ELF-1 (cell line): ENCODE data around the gene FOXS1.
"Not testable (repeated sequence)": the region's sequence is repeated elsewhere in the genome, so short reads cannot be mapped to it uniquely, and the experiment has no call there.

Experiments
- DNase-seq: peaks from one replicate; pipeline ENCODE4 v3.0.0-alpha.2; 2016; ENCODE audit warnings: low read depth, low spot score

Gene FOXS1

DNA sequence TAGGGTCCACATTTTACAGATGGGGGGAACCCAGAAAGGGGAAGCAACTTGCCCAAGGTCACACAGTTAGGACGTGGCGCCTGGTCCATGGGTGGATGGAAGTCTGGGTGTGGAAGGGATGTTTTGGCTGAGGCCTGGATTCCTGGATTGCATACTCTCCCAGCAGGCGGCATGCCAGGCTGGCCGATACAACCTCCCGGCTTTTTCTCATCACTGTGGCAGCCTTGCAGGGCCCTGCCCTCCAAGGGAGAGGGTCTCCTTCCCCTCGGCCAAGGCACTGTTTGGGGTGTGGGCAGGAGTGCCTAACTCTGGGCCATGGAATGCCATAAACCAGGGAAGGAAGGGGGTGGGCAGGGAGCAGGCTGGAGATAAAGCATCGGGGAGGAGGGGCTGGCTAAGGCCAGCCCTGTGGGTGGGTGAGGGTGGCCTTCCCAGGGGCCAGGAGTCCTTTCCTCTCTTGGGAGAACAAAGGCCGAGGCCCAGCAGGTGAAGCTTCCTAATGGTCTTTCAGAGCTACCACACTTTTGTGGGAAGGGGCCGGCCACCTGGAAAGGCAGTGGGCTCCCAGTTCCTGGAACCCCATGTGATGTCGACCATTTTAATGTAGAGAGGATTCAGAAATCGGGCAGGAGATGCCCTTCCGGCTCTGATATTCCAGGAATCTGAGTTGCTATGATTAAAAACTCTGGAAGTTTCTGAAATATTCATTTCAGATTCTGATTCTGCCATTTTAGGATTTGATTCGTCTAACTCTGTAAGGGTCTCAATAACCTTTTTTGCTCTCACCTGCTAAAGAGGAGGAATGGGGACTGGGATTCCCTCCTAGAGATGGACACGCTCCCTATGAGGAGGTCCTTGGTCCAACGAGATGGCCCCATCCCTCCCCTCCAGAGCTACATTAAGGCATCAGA is 4.2 kb downstream of the FOXS1 start:
- no peak for DNase-seq

DNA sequence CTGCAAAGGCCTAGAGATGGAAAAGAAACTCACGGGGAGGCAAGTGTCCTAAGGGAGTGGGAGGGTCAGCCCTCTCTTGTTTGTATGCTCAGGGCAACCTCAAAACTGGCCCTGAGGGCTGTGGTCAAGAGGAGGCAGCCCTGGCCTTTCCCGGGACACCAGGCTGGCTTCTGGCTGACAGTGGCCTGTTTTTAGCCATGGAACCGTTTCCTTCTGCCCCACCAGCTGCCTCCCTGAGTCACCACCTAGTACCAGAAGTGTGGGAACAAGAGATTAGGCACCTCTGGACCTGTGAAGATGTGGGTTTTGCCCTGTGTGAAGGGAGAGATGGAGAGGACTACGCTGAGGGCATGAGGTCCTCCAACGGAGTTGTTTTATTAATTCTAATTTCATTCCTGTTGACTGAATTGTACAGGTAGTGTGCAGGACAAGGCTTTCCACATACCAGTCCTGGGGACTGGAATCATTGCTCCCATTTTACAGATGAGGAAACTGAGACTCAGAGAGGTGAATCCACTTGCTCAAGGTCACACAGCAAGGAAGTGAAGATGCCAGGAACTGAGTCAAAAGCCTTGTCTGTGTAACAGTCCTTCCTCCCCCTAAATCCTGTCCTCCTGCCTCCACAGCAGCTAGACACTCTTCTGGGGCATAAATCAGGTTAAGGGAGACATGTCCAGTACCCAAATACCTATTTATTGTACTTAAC is 5.5 kb downstream of the FOXS1 start:
- no peak for DNase-seq

DNA sequence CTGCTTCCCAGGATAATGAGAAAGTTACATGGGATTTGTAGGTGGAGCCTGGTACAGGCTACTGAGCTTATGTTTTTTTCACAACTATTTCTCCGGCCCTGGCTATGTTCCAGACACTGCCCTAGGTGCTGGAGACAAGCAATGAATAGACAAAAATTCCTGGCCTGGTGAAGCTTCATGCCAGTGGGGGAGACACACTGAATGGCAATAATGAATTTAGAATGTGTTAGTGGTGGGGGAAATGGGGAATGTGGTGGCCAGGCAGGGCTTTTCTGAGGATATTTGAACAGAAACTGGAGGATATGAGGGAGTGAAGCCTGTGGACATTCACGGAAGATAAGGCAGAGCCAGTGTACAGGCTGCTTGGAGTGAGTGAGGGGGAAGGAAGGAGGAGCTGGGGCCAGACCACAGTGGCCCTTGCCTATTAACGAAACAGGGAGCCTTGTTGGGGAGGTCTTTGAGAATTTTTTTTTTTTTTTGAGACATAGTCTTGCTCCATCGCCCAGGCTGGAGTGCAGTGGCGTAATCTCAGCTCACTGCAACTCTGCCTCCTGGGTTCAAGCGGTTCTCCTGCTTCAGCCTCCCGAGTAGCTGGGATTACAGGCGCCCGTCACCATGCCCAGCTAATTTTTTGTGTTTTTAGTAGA is 6.6 kb downstream of the FOXS1 start:
- DNase-seq = no peak

DNA sequence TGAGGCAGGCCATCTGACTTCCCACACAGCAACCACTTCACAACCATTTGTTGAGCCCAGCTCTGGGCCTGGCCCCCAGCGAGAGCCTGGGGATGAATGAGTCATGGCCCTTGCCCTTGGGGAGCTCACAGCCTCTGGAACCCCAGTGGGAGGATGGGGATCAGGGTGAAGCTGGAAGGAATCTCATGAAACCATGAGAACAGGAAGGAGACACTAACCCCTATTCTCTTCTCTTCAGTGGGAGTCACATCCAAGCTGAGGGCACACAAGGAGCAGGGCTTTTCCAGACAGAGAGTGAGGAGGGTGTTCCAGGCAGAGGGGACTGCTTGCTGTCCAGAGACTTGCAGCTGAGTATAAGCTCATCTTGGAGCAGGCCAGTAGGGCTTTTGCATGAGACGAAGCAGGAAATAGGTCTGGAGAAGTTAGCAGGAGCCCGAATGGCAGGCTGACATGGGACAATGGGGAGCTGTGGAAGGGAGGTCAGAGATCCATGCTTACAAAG is 7.5 kb downstream of the FOXS1 start:
- peak; percentile 24 for DNase-seq

DNA sequence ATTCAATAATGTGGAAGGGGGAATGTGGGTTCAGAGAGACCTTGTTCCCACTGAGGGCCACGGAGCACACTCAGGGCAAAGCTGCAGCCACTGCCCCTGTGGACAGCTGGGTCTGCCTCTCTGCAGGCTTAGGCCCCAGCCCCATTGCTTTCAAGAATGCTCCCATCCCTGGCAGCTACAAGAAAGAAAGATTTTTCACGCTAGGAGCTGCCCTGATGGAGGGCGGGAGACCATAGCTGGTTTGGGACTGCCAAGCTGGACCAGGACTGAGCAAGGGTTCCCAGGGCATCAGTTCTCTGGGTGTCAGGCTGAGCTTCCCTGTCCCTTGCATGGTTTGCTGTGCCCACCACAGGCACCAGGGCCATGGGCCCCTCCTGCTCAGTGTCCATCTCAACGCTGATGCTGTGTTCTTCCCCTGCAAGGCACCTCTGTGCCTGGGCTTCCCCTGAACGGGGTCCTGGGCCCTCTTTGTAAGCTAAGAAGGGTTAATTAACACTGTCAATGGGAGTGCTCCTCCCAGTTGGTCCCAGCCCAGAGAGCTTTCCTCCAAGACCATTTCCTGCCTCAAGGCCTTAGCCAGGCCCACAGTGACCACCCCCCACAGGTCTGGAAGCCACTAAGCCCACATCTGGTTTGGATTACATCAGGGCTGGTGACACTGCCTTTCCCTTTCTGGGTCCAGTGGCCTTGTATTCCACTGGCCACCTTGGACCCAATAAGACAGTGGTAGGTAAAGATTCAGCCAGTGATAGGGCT is 8.4 kb downstream of the FOXS1 start:
- DNase-seq = peak; percentile 27

DNA sequence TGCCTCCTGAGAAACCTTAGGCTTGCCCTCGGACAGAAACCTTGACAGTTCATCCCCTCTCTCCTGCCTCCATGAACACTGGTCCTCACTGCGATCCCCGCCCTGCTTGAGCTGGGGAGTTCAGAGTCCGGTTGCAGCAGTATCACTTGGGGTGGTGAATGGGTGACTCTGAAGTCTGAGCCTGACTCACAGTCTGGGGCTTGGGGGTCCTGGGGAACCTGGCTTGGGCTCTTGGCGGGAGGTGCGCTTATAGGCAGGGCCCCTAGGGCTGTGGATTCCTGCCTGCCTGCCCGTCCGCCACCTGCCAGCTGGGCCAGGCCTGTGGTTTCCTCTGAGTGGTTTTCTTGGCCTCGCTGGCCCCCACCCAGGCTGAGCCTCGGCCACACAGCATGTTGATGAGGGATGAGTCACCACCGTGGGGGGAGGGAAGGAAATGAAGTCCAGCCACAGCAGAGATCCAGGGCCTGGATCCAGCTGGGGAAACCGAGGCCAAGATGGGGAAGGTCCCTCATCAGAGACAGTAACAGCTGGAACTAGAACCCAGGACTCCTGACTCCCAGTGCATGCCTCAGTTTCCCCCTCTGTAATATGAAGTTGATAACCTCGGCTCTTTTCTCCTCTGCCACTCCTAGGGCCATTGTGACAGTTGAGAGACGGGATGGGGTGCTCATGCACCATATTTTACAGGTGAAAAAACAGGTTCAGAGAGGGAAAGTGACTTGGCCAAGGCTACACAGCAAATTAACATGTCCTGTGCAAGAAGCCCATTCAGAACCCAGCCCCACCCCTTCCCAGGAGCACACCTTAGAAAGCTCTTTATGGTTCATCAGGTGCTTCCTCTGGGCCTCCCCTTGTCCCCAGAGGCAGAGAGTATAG is 9.2 kb downstream of the FOXS1 start:
- DNase-seq = peak; percentile 52

DNA sequence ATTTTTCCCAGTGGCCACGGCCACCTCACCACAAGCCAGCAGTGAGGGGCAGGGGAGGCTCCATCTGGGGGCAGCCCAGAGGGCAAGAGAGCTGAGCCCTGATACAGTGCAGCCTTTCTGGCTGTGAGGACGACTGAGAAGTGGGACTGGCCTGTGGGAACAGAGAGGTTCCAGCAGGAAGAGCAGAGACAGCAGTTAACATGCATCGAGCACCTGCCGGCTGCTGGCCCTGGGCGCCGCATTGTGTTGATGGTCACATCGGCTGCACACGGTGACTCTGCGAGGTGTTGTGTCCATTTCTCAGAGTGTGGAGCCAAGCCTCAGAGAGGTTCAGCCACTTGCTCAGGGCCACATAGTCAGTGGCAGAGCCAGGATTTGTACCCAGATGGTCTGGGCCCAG is 9.8 kb downstream of the FOXS1 start:
- no peak for DNase-seq

DNA sequence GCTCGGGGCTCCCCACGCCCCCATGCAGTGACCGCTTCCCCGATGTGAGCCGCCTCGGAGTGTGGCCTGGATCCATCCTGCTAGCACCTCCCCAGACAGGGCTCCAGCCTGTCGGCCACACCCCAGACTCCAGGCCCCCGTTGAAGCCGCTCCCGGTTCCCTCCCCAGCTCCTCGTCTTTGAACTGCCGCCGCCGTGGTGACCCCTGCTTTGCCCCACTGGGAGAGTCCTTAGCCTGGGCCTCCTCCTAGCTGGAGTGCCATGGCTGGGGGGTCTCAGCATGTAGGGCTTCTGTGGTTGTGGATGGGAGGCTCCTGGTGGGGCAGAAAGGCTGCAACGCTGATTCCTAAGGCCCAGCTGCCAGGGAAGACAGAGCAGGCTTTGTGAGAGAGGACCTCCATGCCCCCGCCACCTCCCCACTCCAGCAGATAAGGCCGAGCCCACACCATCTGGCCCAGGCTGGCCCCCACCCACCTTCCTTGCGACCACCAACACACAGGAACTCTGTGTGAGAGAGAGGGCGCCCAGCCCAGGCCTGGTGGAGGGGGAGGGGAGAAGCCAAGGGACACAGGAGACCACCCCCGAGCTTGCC is 11.4 kb downstream of the FOXS1 start:
- no peak for DNase-seq

DNA sequence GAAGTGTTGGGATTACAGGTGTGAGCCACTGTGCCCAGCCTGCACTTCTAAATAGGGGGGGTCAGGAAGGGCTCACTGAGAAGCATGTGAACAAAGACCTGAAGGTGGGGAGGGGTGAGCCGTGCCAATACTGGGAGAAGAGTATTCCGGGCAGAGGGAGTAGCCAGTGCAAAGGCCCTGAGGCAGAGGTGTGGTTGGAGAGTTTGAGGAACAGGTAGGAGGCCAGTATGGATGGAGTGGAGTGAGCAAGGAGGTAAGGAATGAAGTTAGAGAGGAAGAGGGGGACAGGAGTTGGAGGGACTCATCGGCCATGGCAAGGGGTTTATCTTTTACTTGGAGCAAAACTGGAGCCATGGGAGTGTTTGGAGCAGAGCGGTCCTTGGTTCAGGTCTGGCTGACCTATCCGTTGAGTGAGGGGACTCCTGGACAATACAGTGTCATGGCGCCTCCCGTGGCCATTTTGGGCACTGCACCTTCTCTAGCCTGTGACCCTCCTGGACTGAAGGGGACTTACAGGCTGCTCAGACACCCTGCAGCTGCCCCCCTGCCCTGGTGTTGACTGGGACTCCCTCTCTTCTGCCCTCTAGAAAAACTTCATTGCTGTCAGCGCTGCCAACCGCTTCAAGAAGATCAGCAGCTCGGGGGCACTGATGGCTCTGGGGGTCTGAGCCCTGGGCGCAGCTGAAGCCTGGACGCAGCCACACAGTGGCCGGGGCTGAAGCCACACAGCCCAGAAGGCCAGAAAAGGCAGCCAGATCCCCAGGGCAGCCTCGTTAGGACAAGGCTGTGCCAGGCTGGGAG is 12.1 kb downstream of the FOXS1 start:
- DNase-seq = peak; percentile 94

DNA sequence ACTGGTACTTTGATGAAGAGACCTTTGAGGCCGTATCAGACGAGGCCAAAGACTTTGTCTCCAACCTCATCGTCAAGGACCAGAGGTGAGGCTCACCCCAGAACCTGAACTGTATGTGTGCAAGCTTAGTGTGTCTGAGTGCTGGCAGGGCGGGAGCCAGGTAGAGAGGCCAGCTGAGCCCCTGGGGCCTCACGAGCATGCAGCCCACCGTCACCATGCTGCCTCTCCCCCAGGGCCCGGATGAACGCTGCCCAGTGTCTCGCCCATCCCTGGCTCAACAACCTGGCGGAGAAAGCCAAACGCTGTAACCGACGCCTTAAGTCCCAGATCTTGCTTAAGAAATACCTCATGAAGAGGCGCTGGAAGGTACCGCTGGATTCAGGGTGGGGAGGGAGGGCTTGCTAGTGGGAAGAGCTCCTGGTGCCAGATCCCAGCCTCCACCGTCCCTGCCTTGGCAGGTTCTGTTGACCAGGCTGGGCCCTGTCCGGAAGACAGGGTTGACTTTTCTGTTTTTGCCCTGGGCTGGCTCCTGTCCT is 13.6 kb downstream of the FOXS1 start:
- DNase-seq = no peak

DNA sequence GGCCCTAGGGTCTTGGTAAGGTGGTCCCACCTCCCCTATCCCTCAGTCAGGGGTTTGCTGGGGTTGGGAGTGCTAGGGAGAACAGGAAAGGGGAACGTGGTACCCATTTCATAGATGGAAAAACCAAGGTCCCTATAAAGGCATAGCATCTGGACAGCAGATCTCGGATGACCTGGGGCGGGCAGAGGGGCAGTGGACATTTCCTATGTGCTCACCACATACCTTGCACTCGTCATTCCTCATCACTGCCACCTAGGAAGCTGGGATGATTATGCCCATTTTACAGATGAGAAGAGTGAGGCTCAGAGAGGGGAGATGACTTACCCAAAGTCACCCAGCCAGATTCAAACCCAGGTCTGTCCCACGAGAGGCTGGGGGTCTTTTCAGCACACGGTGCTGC is 14.2 kb downstream of the FOXS1 start:
- no peak for DNase-seq

DNA sequence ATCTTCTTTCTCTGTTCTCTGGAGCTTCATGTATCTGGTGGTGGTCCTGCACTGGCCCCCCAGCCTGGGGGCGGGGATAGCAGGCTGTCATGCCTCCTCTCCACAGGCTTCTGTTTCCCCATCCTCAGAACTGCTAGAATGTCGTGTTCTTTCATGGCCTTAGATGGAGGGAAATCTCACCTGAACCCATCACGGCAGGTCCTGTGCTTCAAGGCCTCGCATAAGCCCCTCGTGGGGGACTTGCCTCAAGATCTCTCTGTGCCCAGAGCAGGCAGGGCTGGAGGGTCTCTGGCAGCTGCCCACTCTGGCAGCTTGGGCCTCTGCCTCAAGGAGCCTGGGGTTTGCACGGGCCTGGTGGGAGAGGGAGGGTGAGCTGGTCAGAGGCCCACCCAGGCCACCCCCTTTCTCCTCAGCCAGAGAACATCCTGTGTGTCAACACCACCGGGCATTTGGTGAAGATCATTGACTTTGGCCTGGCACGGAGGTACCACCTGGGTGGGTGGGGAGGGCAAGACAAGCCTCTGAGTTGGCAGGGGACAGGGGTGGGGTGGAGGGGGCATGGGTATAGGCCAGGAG is 14.9 kb downstream of the FOXS1 start:
- no peak for DNase-seq

DNA sequence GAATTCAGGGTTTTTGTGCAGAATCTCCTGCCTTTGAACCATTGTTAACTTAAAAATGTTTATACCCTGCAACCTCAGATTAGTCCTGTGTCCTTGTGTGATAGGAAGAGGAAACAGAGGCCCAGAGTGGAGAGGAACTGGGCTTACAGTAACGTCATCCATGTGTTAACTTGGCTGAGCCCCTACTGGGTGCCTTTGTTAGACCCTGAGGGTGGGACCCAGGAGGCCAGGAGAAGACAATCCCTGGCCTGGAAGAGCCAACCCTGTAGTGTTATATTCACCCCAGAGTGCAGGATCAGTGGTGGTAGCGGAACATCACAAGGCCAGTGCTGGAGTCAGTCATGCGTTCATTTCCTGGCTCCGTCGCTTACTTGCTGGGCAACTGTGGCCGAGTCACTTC is 15.7 kb downstream of the FOXS1 start:
- no peak for DNase-seq

DNA sequence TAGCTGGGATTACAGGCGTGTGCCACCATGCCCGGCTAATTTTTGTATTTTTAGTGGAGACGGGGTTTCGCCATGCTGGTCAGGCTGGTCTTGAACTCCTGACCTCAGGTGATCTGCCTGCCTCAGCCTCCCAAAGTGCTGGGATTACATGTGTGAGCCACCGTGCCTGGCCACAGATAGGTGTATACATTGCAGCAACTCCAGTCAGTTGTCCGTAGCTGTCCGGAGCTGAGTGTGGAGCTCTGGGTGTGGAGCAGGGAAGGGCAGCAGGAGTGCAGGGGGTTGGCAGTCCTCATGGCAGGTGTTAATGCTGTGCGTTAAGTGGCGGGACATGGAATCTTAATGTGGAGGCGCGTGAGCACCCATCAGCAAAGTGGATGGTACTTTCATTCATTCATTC is 17.4 kb downstream of the FOXS1 start:
- not testable (repeated sequence) for DNase-seq

DNA sequence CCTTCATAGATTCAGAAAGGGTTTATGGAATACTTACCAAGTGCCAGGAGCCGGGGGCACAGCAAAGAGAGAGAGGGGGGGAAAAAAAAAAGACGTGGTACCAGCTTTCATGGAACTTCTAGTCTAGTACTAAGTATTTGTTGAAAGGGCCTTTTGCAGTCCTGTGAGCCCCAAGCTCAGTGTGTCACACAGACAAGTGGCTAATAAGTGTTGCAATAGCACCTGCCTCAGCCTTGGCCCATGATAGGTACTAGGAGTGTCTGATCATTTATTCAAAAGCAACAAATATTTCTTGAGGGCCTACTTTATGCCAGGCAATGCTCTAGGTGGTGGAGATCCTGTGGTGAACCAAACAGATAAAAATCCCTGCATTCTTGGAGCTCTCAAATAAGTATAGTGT is 18.3 kb downstream of the FOXS1 start:
- no peak for DNase-seq

DNA sequence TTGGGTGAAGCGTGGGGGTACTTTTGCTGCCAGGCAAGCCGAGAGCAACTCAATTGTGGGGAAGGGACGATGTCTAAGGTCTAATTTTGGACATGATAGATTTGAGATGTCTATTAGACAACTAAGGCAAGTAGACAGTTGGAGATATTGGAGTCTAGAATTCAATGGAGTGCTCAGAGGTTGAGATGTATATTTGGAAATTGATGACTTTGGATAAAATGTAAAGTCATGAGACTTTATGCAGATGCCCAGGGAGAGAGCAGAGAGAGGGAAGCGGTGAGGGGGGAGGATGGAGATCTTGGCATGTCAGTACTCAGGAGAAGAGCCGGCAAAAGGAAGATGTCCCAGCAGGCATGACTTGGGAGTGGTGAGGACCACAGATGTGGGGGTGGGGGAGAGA is 19.3 kb downstream of the FOXS1 start:
- DNase-seq = no peak

DNA sequence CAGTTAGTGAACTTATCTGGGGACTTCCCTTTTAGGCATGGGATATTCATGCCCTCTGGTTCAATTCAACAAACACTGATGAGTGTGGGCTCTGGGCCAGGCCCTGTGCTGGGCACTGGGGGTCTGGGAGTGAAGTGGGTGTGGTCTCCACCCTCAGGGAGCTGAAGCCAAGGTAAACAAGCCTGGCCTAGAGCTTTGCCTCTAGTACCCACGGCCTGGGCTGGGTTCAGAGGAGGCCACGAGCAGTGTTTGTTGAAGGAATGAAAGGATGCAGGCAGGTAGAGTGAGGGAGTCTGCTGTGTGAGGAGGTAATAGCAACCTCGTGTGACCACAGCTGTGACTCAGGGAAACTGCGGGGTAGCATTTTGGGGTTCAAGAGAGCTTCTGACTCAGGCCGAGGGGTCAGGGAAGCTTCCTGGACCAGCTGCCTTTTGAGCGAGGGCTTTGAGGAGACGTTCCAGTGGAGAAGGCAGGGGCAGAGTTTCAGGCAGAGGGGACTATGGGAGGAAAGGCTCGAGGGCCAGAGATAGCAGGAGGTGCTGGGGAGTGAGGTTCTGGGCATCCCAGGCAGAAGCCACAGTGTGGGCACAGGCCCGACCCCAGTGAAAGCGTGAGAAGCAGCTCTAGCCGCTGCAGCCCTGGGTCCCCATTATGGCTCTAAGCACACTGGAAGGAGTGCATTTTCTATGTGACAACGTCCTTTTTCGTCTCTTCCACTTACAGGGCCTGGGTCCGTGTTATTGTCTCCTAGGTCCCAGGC is 20.7 kb downstream of the FOXS1 start:
- no peak for DNase-seq

DNA sequence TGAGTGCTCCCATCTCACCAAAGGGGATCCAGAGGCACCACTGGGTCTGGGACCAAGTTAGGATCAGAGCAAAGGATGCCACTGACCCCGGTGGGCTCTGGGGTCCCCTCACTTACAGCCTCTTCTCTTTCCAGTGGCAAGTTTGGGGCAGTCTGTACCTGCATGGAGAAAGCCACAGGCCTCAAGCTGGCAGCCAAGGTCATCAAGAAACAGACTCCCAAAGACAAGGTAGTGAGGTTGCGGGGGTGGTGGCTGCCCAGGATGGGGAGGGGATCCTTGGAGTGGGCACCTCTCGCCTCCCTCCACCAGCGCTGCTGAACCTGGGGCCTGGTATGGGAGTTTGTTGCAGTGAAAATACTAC is 21.3 kb downstream of the FOXS1 start:
- DNase-seq = no peak
